ENCODE data around the gene LYVE1. TPM values are rescaled to one million over a fixed set of nuclear protein-coding genes. Genes with fewer than 3 reads are reported as not detected.

The LYVE1 gene
- polyA plus RNA-seq, 1 donor from 2014 or later = 0.10 TPM

DNA sequence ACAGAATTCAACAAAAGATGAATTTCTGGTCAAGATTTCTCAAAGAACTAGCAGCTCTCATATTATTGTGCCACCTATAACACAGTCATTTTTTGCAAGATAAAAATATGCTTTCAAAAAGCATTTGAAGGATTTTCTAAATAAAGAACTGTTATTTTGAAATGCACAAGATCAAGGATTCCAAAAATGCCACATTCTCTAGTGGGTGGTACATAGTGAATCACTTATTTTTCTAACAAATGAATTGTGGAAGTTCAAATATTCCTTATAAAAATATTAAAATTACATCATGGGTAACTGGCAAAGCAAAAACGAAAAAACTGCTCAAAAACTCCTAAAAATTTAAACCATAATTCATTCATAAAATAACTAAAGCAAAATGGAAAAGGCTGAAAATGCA, 29.5 kb downstream of the LYVE1 start:
- Mint-ChIP-seq H3K27me3 (no peaks in the 10 kb centered on the region), H3K4me1 (peaks cover 35 to 71% (median 43%) of the 10 kb centered on the region in 3 donors), H3K36me3 (no peaks in the 10 kb centered on the region), H3K4me3 (peak overlapping the region in 3 of 4 donors; percentile 3 to 62 (median 62)), H3K27ac (peak overlapping the region in 1 of 3 donors; percentile 65), H3K9me3 (peaks cover 0 to 4% (median 2%) of the 10 kb centered on the region in 3 donors)

DNA sequence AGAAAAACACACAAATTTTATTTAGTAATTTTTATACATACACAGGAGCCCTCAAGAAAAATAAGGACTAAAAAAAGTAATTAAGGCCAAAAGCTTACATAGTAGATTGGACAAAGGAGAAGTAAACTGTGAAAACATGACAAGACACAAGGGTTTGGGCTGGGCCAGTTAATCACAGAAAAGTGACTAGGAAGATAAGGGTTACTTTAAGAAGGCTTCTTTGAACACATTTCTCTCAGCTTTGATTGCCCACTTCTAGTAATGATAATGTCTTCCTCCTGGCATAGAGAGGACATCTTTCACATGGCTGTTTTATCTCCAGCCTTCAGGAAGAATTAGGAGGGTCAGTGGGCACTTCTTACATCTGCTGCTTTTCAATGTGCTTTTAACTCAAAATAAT, 30.9 kb downstream of the LYVE1 start:
- H3K4me3 Mint-ChIP-seq = peak overlapping the region in 2 of 4 donors; percentile 28 to 62
- peak overlapping the region in 1 of 3 donors; percentile 57 for H3K27ac Mint-ChIP-seq
- peaks cover 3% of the 10 kb centered on the region for H3K36me3 Mint-ChIP-seq
- H3K27me3 Mint-ChIP-seq = no peaks in the 10 kb centered on the region
- H3K9me3 Mint-ChIP-seq = no peaks in the 10 kb centered on the region
- H3K4me1 Mint-ChIP-seq = peaks cover 37 to 75% (median 48%) of the 10 kb centered on the region in 3 donors

DNA sequence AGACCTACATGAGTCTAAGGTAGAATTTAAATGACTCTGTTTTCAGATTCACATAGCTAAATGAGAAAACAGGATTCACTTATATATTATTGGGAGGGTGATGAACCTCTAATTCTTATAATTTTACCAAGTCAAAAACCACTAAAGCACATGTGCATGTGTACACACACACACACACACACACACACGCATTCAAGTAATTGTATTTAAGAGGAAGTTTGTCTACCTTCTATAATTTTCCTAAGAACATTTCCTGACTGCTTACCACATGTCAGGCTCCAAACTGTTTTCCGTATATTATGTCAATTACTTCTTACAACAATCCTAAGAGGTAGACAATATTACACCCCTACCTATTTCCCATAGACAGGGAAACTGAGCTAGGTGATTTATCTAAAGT, 34.1 kb downstream of the LYVE1 start:
- Mint-ChIP-seq H3K27ac (no peak overlapping the region), H3K4me3 (no peak overlapping the region), H3K36me3 (peaks cover 3% of the 10 kb centered on the region), H3K27me3 (no peaks in the 10 kb centered on the region), H3K4me1 (peaks cover 34 to 54% (median 38%) of the 10 kb centered on the region in 3 donors), H3K9me3 (no peaks in the 10 kb centered on the region)

DNA sequence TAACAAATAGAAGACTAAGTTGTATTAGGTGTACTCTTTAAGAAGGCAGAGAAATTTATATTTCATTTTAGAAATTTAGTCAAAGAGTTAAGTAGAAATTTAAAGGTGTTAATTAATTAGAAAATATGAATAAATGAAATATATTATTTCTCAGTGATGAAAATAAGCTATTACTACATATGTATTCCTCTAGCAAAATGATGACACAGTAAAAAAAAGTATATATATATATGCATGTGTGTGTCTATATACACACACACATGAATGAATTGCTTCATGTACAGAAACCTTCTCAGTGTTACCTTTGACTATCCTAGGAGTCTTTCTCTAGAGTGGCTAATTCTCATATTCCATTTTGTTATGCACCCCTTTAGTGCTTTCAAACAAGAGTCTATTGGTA, 35.1 kb downstream of the LYVE1 start:
- H3K36me3 Mint-ChIP-seq = peaks cover 3% of the 10 kb centered on the region
- no peaks in the 10 kb centered on the region for H3K9me3 Mint-ChIP-seq
- H3K27me3 Mint-ChIP-seq = no peaks in the 10 kb centered on the region
- peaks cover 27 to 45% (median 35%) of the 10 kb centered on the region in 3 donors for H3K4me1 Mint-ChIP-seq
- no peak overlapping the region for H3K4me3 Mint-ChIP-seq
- H3K27ac Mint-ChIP-seq = no peak overlapping the region

DNA sequence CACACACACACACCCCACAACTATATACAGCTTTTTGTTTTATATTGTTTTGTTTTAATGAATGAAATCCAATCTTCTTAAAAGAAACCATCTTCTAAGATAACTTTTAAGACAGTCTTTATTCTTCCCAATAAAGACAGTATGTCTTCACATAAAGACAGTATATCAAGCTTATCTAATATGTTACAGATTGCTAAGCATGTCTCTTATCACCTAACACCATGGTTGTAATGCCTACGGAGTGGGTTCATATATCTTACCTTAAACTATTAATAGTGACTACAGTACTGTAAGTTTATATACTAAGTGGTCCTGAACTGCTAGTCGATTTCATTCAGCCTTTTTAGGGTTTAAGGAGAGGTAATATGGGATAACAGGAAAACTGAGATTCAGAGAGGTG, 35.9 kb downstream of the LYVE1 start:
- peaks cover 23 to 38% (median 32%) of the 10 kb centered on the region in 3 donors for H3K4me1 Mint-ChIP-seq
- no peak overlapping the region for H3K4me3 Mint-ChIP-seq
- no peaks in the 10 kb centered on the region for H3K9me3 Mint-ChIP-seq
- no peaks in the 10 kb centered on the region for H3K27me3 Mint-ChIP-seq
- H3K27ac Mint-ChIP-seq = no peak overlapping the region
- H3K36me3 Mint-ChIP-seq = peaks cover 4% of the 10 kb centered on the region

DNA sequence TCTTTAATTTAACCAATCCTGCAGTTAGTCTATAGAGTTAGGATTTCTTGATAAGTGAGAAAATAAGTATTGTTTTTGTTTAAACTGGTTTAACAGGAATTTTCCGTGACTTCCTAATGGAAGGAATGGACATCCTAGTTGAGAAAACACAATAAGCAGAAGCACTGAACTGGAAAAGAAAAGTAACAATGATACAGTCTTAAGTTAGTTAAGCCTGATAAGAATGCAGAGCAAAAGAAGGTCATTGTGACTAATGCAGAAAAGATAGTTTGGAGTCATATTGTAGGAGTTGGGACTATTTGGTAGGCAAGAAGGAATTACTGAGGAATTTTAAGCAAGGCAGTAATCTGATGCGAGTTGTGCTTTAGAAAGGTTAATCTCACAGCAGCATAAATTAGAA, 39.2 kb downstream of the LYVE1 start:
- Mint-ChIP-seq H3K4me1 (peaks cover 18 to 23% (median 18%) of the 10 kb centered on the region in 3 donors), H3K27ac (peak overlapping the region in 2 of 3 donors; percentile 16 to 69), H3K9me3 (no peaks in the 10 kb centered on the region), H3K4me3 (no peak overlapping the region), H3K36me3 (peaks cover 7% of the 10 kb centered on the region), H3K27me3 (no peaks in the 10 kb centered on the region)

DNA sequence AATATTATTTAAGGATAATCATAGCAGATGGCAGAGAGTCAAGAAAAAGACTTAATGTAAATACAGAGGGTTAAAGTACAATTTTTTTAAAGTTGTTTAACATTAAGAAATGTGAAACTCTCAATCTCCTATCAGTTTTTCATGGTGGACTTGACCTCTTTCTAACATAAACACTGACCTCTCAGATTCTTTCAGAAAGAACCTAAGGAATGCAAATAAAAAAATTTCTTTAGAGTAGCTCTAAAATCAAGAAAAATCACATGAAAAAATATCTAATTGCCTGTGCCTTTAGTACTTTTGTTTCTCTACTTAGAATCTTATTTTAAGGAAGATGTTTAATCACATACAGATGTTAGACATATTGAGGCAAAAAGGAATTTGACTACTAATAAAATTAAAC, 40.3 kb downstream of the LYVE1 start:
- Mint-ChIP-seq H3K27me3 (no peaks in the 10 kb centered on the region), H3K36me3 (peaks cover 4% of the 10 kb centered on the region), H3K27ac (no peak overlapping the region), H3K4me3 (no peak overlapping the region), H3K9me3 (no peaks in the 10 kb centered on the region), H3K4me1 (peaks cover 12 to 19% (median 15%) of the 10 kb centered on the region in 3 donors)

DNA sequence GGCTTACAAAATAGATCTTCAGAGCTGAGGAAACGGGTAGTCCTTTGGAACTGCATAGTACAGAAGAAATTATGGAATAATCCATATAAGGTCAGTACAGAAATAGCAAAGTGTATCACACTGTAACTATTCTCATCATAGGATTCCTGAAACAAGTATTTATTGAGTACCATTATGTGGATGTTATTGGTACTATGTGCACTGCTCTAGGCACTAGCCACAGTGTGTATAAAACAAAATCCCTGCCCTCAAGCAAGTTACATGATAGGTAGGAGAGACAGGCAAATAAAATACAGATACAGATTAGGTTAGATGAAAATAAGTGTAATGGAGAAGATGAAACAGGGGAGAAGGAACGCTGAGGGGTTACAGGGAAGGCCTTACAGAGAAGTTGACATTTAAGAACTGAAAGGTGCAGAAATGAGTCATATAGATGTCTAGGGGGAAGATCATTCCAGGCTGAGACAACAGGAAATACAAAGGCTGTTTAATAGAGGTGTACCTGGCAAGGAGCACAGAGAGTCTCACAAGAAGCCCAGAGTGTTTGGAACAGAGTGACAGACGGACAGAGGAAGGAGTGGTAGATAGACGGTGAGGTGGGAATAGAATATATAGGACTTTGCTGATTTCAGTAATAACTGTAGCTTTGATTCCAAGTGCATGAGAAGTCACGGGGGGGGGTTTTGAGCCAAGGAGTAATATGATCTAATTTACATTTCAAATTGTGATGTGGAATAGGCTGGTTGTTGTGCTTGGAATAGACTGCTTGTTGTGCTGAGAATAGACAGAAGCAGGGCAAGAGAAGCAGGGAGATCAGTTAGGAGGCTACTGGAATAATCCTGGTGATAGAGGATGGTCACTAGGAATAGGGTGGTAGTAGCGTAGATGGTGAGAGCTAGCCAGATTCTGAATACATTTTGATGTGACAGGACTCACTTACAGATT, 41.2 kb downstream of the LYVE1 start:
- Mint-ChIP-seq H3K4me3 (no peak overlapping the region), H3K9me3 (no peaks in the 10 kb centered on the region), H3K27ac (peak overlapping the region; percentile 1 to 77 (median 31)), H3K36me3 (peaks cover 4% of the 10 kb centered on the region), H3K4me1 (peaks cover 8 to 15% (median 12%) of the 10 kb centered on the region in 3 donors), H3K27me3 (no peaks in the 10 kb centered on the region)

DNA sequence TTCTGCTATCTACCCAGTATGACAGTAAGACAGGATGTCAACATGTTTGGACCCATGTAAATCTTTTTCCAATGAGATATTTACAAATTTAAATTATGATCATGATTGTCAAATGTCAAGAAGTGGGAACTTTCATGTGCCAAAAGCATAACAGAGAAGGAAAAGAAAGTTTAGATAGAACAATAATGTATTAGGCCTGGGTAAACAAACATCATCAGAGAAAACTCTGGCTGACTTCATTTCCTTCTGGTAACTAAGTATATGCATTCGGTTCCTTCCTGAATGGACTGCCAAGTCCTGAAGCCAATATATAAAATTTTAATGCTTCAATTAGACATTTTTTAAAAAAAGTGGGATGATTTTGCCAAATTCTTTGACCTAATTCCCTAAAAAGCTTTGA, 44.0 kb downstream of the LYVE1 start:
- H3K4me3 Mint-ChIP-seq = no peak overlapping the region
- no peaks in the 10 kb centered on the region for H3K9me3 Mint-ChIP-seq
- peaks cover 6% of the 10 kb centered on the region for H3K36me3 Mint-ChIP-seq
- no peak overlapping the region for H3K27ac Mint-ChIP-seq
- no peaks in the 10 kb centered on the region for H3K27me3 Mint-ChIP-seq
- peaks cover 11 to 17% (median 17%) of the 10 kb centered on the region in 3 donors for H3K4me1 Mint-ChIP-seq

DNA sequence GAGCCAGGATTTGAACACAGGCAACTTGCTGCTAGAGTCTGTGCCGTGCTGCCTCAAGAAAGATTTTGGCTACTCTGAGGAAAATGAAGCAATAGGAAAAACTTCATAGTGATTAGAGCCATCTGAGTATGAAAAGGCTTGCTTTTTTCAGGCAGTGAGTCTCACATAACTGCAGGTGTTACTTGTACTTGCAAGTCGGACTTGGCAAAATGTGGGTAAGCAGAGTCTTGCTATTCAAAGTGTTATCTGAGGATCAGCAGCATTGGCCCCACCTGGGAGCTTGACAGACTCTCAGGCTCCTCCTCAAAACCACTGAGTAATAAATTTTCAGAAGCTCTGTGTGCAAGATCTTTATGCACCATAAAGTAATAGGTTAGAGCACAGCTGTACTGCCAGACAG, 45.5 kb downstream of the LYVE1 start:
- peak overlapping the region in 1 of 3 donors; percentile 31 for H3K27ac Mint-ChIP-seq
- H3K27me3 Mint-ChIP-seq = no peaks in the 10 kb centered on the region
- no peaks in the 10 kb centered on the region for H3K9me3 Mint-ChIP-seq
- peaks cover 16 to 18% (median 17%) of the 10 kb centered on the region in 3 donors for H3K4me1 Mint-ChIP-seq
- H3K36me3 Mint-ChIP-seq = peaks cover 9% of the 10 kb centered on the region
- no peak overlapping the region for H3K4me3 Mint-ChIP-seq

DNA sequence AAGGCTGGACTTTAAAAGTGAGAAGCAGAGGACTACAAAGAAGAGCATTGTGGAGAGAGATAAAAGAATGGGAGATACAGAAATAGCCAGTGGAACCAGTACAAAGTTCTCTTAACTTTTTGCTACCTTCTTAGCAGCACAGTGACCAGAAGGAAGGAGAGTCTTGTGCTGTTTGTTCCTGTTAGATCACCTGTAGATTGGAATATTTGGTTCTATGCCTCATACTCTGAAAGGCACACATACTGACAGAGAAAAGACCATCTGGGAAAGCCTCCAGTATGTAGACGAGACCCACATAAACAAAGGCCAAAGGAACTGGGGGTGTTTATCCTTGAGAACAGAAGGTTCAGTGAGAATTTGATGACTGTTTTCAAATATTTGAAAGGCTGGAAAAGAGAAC, 46.2 kb downstream of the LYVE1 start:
- Mint-ChIP-seq H3K36me3 (peaks cover 5% of the 10 kb centered on the region), H3K9me3 (no peaks in the 10 kb centered on the region), H3K27me3 (no peaks in the 10 kb centered on the region), H3K27ac (no peak overlapping the region), H3K4me1 (peaks cover 16 to 20% (median 17%) of the 10 kb centered on the region in 3 donors), H3K4me3 (no peak overlapping the region)

DNA sequence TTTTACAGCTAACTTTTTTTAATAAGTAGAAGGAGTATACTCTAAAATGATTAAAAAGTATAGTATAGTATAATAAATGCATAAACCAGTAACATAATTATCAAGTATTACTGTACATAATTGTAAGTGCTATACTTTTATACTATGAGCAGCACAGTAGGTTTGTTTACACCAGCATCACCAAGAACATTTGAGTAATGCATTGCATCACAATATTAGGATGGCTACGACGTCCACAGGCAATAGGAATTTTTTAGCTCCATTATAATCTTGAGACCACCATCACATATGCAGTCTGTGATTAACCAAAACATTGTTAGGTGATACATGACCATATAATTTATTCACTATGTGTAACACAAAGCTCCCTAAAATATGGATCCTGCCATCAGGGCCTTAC, 47.9 kb downstream of the LYVE1 start:
- peaks cover 7% of the 10 kb centered on the region for H3K36me3 Mint-ChIP-seq
- no peak overlapping the region for H3K27ac Mint-ChIP-seq
- H3K4me3 Mint-ChIP-seq = no peak overlapping the region
- no peaks in the 10 kb centered on the region for H3K9me3 Mint-ChIP-seq
- H3K27me3 Mint-ChIP-seq = no peaks in the 10 kb centered on the region
- H3K4me1 Mint-ChIP-seq = peaks cover 6 to 19% (median 14%) of the 10 kb centered on the region in 3 donors

DNA sequence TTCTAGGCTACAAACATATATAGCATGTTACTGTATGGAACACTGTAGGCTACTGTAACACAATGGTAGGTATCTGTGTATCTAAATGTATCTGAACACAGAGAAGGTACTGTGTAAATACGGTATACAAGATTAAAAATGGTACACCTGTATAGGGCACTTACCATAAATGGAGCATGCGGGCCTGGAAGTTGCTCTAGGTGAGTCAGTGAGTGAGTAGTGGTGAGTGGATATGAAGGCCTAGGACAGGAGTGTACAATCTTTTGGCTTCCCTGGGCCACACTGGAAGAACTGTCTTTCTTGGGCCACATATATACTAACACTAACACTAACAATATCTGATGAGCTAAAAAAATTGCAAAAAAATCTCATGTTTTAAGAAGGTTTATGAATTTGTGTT, 48.8 kb downstream of the LYVE1 start:
- Mint-ChIP-seq H3K27ac (peak overlapping the region in 1 of 3 donors; percentile 53), H3K36me3 (peaks cover 7% of the 10 kb centered on the region), H3K9me3 (no peaks in the 10 kb centered on the region), H3K27me3 (no peaks in the 10 kb centered on the region), H3K4me3 (no peak overlapping the region), H3K4me1 (peaks cover 9 to 19% (median 14%) of the 10 kb centered on the region in 3 donors)

DNA sequence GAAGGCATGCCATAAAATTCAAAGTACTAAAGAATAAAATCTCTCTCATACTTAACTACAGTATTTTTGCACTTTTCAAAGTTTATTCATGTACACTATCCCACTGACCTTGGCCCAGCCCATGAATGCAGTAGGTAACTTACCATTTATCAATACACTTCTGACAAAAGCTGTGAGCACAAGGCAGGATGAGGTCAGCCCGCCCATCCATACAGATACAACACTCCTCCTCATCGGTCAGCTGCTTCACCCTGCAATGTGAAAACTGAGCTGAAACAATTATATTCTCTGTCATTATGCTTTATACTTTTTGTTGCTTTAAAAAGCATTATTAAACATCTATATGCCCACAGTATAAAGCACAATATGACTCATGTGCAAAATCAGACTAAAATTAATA, 49.6 kb downstream of the LYVE1 start:
- peaks cover 7% of the 10 kb centered on the region for H3K36me3 Mint-ChIP-seq
- H3K4me1 Mint-ChIP-seq = peaks cover 15 to 25% (median 17%) of the 10 kb centered on the region in 3 donors
- no peak overlapping the region for H3K4me3 Mint-ChIP-seq
- no peaks in the 10 kb centered on the region for H3K27me3 Mint-ChIP-seq
- peak overlapping the region in 2 of 3 donors; percentile 70 to 73 for H3K27ac Mint-ChIP-seq
- no peaks in the 10 kb centered on the region for H3K9me3 Mint-ChIP-seq

DNA sequence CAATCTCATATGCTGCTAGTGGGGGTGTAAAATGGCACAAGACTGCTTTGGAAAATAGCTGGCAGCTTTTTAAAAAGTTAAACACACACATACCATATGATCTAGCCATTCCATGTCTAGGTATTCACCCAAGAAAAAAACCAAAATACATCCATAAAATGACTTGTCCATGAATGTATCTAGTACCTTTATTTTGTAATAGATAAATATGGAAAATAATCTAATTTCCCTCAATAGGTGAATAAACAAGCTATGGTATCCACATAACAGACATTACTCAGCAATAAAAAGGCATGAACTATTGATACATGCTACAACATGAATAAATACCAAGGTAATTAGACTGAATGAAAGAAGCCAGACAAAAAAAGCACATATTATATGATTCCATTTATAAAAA, 50.3 kb downstream of the LYVE1 start:
- peaks cover 7% of the 10 kb centered on the region for H3K36me3 Mint-ChIP-seq
- peaks cover 15 to 25% (median 15%) of the 10 kb centered on the region in 3 donors for H3K4me1 Mint-ChIP-seq
- no peaks in the 10 kb centered on the region for H3K27me3 Mint-ChIP-seq
- H3K27ac Mint-ChIP-seq = no peak overlapping the region
- no peak overlapping the region for H3K4me3 Mint-ChIP-seq
- H3K9me3 Mint-ChIP-seq = no peaks in the 10 kb centered on the region

All from IgD-negative memory B cell (primary cell).